HG02588 (cell line): Measurements from ENCODE around the gene CACYBP.

ENCODE experiments used
- ATAC-seq: cut with Tn5 transposase; IDR thresholded peaks from one replicate; pipeline ENCODE4 v1.9.1; 2021; ENCODE audit warnings: mild to moderate bottlenecking, moderate library complexity; ENCODE audit not compliant: unreplicated experiment

CACYBP gene

GRCh38 chr1:174999936-175000696, at the start of gene CACYBP:
Gene CACYBP (plus strand): TSS chr1:174999947. CDS start chr1:175000181, 234 bp downstream.
- peak; percentile 10 for ATAC-seq

GRCh38 chr1:174953285-174954072, 46.3 kb upstream of the CACYBP start:
- ATAC-seq = peak; percentile 65

GRCh38 chr1:174954073-174954460, 45.7 kb upstream of the CACYBP start:
- peak; percentile 27 for ATAC-seq

- ATAC-seq = no peak
Measured at GRCh38 chr1:174954671-174955669, 44.8 kb upstream of the CACYBP start.

- ATAC-seq = no peak
Measured at GRCh38 chr1:174956086-174956485, 43.7 kb upstream of the CACYBP start.

- ATAC-seq = no peak
Measured at GRCh38 chr1:174956976-174957375, 42.8 kb upstream of the CACYBP start.

- ATAC-seq = no peak
Measured at GRCh38 chr1:174957829-174958228, 41.9 kb upstream of the CACYBP start.

- ATAC-seq = no peak
Measured at GRCh38 chr1:174958396-174958795, 41.4 kb upstream of the CACYBP start.

- ATAC-seq = no peak
Measured at GRCh38 chr1:174960362-174960761, 39.4 kb upstream of the CACYBP start.

- ATAC-seq = no peak
Measured at GRCh38 chr1:174963529-174964125, 36.1 kb upstream of the CACYBP start.

GRCh38 chr1:174964261-174964971, 35.3 kb upstream of the CACYBP start:
- no peak for ATAC-seq

GRCh38 chr1:174964972-174965361, 34.8 kb upstream of the CACYBP start:
- no peak for ATAC-seq

GRCh38 chr1:174965362-174966007, 34.3 kb upstream of the CACYBP start:
- no peak for ATAC-seq

- no peak for ATAC-seq
Measured at GRCh38 chr1:174966008-174966572, 33.7 kb upstream of the CACYBP start.

GRCh38 chr1:174967845-174968705, 31.7 kb upstream of the CACYBP start:
- no peak for ATAC-seq

- peak; percentile 73 for ATAC-seq
Measured at GRCh38 chr1:174968750-174969244, 30.9 kb upstream of the CACYBP start.

GRCh38 chr1:174969977-174970376, 29.8 kb upstream of the CACYBP start:
- ATAC-seq = no peak

- ATAC-seq = no peak
Measured at GRCh38 chr1:174971466-174971865, 28.3 kb upstream of the CACYBP start.
